Measurements from ENCODE around the gene HS3ST6.
"Not testable (repeated sequence)": the region's sequence is repeated elsewhere in the genome, so short reads cannot be mapped to it uniquely, and the experiment has no call there.

Gene HS3ST6

DNA sequence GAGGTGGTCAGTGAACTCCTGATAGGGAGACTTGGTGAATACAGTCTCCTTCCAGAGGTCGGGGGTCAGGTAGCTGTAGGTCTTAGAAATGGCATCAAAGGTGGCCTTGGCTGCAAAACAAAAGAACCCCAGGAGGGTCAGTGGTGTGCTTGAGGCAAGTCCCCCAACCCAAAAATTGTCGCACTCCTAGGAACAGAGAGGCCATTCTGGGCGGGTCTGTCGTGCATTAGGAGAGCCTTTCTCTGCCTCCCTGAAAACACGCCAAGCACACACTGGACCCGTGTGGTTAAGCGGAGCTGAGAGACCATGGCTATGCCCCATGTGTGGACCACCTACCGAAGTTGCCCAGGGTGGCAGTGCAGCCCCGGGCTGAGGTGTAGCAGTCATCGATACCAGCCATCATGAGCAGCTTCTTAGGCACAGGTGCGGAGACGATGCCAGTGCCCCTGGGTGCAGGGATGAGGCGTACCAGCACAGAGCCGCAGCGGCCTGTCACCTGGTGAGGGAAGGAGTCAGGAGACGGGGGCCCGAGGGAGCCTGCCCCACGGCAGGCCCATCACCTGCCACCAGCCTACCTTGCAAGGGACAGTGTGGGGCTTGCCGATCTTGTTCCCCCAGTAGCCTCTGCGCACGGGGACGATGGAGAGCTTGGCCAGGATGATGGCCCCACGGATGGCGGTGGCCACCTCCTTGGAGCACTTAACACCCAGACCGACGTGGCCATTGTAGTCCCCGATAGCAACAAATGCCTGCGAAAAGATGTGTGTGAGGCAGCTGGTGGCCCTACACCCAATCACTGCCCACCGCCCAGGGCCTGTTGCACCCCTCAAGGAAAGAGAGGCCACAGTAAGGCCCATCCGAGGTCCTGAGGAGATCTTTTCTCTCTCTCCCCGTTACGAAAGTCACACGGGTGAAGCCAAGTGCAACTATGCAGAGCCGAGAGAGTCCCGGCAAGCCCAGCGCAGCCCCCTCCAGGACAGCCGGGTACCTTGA, 44.2 kb upstream of the HS3ST6 start:
- H3K4me3 ChIP-seq (ENCODE audit: control insufficient read depth in 1 of 7, extremely low read depth in 1 of 7, insufficient read depth in 4 of 7, low read depth in 2 of 7, low read length in 6 of 7), result peak overlapping the region in 2 of 7 experiments; percentile 87 to 89

DNA sequence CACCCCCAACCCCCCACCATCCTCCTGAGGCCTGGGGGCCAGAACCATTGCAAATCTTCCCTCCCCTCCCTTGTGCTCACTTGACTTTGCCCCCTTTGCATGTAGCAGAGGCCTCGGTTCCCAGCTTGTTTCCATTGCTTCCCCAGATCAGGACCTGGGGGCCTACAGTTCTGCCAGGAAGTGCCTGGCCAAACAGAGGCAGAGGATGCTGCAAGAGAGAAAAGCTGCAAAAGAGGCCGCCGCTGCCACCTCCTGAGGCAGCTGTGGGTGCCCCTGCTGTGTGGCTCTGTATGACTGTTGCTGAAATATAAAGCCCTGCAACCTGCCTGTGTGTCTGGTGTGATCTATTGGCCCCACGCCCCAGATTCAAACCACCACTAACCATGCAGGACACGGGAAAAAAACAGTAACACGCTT, 43.4 kb upstream of the HS3ST6 start:
- peaks cover 0 to 33% (median 23%) of the 10 kb centered on the region in 4 experiments for H3K36me3 ChIP-seq (ENCODE audit: control insufficient read depth in 4 of 4, insufficient read depth in 4 of 4, low read length in 3 of 4)
- H3K4me3 ChIP-seq (ENCODE audit: control insufficient read depth in 1 of 7, extremely low read depth in 1 of 7, insufficient read depth in 4 of 7, low read depth in 2 of 7, low read length in 6 of 7), result no peak overlapping the region
- no peak for DNase-seq
- WGBS (ENCODE audit: insufficient coverage), result 92% methylated on average over 2 of the region's 6 CpGs
- CTCF ChIA-PET, result interaction anchor here (0.7 kb wide), 1 partner anchor 548 kb away, joined by 3 read pairs; no protein-coding TSS in a partner anchor
- H3K27ac ChIP-seq (ENCODE audit: insufficient read depth in 1 of 2, low read depth in 1 of 2, low read length in 2 of 2, poor library complexity in 1 of 2, severe bottlenecking in 2 of 2), result no peak overlapping the region
- H3K4me1 ChIP-seq (ENCODE audit: control extremely low read depth in 1 of 4, control insufficient read depth in 4 of 4, insufficient read depth in 4 of 4, low read length in 3 of 4), result peaks cover 0 to 55% (median 48%) of the 10 kb centered on the region in 4 experiments
- POLR2A ChIA-PET, result no interaction called here
- no peaks in the 10 kb centered on the region for H3K9me3 ChIP-seq (ENCODE audit: control extremely low read depth in 1 of 5, control insufficient read depth in 4 of 5, insufficient read depth in 2 of 5, low read depth in 1 of 5, low read length in 4 of 5)
- peaks cover 0 to 7% (median 0%) of the 10 kb centered on the region in 5 experiments for H3K27me3 ChIP-seq (replicated peaks in 2 of 5; ENCODE audit: control insufficient read depth in 4 of 5, insufficient read depth in 5 of 5, low read length in 4 of 5)

More for the DNA sequence above, 44.2 kb upstream of the HS3ST6 start:
- CTCF ChIA-PET, result interaction anchor here (0.7 to 1.2 kb wide), 2 partner anchors 16 to 547 kb away, joined by 3 read pairs; no protein-coding TSS in a partner anchor
- Histone ChIP-seq H3K4me1 (ENCODE audit: control extremely low read depth in 1 of 4, control insufficient read depth in 4 of 4, insufficient read depth in 4 of 4, low read length in 3 of 4) (peaks cover 0 to 55% (median 48%) of the 10 kb centered on the region in 4 experiments), H3K36me3 (ENCODE audit: control insufficient read depth in 4 of 4, insufficient read depth in 4 of 4, low read length in 3 of 4) (peaks cover 0 to 33% (median 23%) of the 10 kb centered on the region in 4 experiments), H3K27ac (ENCODE audit: insufficient read depth in 1 of 2, low read depth in 1 of 2, low read length in 2 of 2, poor library complexity in 1 of 2, severe bottlenecking in 2 of 2) (peak overlapping the region in 1 of 2 experiments; percentile 98)
- DNase-seq; H3K9me3 ChIP-seq (ENCODE audit: control extremely low read depth in 1 of 5, control insufficient read depth in 4 of 5, insufficient read depth in 2 of 5, low read depth in 1 of 5, low read length in 4 of 5); POLR2A ChIA-PET; H3K27me3 ChIP-seq (replicated peaks in 2 of 5; ENCODE audit: control insufficient read depth in 4 of 5, insufficient read depth in 5 of 5, low read length in 4 of 5): not testable (repeated sequence)
- WGBS (ENCODE audit: insufficient coverage), result 95% methylated on average over 17 of the region's 37 CpGs

- peaks cover 0 to 33% (median 23%) of the 10 kb centered on the region in 4 experiments for H3K36me3 ChIP-seq (ENCODE audit: control insufficient read depth in 4 of 4, insufficient read depth in 4 of 4, low read length in 3 of 4)
- H3K9me3 ChIP-seq (ENCODE audit: control extremely low read depth in 1 of 5, control insufficient read depth in 4 of 5, insufficient read depth in 2 of 5, low read depth in 1 of 5, low read length in 4 of 5), result no peaks in the 10 kb centered on the region
- peak overlapping the region in 1 of 2 experiments; percentile 84 for H3K27ac ChIP-seq (ENCODE audit: insufficient read depth in 1 of 2, low read depth in 1 of 2, low read length in 2 of 2, poor library complexity in 1 of 2, severe bottlenecking in 2 of 2)
- POLR2A ChIA-PET, result interaction anchor here (1.3 kb wide), 1 partner anchor 11 kb away, joined by 5 read pairs; the partner anchor contains the start of gene TBL3
- WGBS (ENCODE audit: insufficient coverage), result 77% methylated on average over 19 of the region's 20 CpGs
- peak in 1 of 3 donors; percentile 32 for DNase-seq
- CTCF ChIA-PET, result interaction anchor here (0.9 to 1.2 kb wide), 3 partner anchors 9 to 10 kb away, joined by 3 to 6 read pairs (median 3); no protein-coding TSS in a partner anchor
- H3K4me1 ChIP-seq (ENCODE audit: control extremely low read depth in 1 of 4, control insufficient read depth in 4 of 4, insufficient read depth in 4 of 4, low read length in 3 of 4), result peaks cover 0 to 54% (median 47%) of the 10 kb centered on the region in 4 experiments
- peak overlapping the region in 5 of 7 experiments; percentile 16 to 90 (median 82) for H3K4me3 ChIP-seq (ENCODE audit: control insufficient read depth in 1 of 7, extremely low read depth in 1 of 7, insufficient read depth in 4 of 7, low read depth in 2 of 7, low read length in 6 of 7)
- H3K27me3 ChIP-seq (replicated peaks in 2 of 5; ENCODE audit: control insufficient read depth in 4 of 5, insufficient read depth in 5 of 5, low read length in 4 of 5), result peaks cover 0 to 7% (median 0%) of the 10 kb centered on the region in 5 experiments
Measured at GRCh38 chr16:1960665-1961630, 42.7 kb upstream of the HS3ST6 start.

DNA sequence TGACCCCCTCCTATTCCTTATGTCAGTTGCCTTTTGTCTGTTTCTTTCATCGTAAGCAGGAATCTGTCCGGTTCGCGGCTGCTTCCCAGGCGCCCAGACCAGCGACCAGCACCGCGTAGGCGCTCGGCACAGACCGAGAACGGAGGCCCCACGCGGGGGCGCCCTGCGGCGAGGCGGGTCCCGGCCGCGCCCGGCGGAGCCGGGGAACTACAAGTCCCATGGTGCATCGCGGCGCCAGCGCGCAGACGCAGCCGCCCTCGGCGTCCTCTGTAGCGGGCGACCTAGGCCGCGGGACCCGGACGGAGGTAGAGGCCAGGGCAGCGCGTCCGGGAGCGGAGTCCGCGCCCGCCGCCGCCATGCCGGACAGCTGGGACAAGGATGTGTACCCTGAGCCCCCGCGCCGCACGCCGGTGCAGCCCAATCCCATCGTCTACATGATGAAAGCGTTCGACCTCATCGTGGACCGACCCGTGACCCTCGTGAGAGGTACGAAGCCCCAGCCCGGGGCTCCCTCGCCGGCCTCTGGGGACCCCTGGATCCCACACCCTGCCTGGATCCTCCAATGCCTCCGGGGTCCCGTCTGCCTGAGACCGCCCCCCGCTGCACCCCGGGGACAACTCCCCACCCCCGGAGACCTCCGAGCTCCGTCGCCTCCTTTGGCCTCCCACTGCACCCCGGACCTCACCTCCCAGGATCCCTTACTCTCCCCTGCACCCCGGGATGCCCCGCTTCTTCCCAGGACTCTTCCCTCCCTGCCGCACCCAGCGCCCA, 41.2 kb upstream of the HS3ST6 start, which contains the start of gene NDUFB10:
Gene NDUFB10, plus strand, starts transcription at position 270 of the 771 bp plus-strand sequence. Its CDS starts 87 bp downstream, at position 357.
- DNase-seq, result peak; percentile 84 to 89 (median 87)
- Histone ChIP-seq H3K36me3 (ENCODE audit: control insufficient read depth in 4 of 4, insufficient read depth in 4 of 4, low read length in 3 of 4) (peaks cover 0 to 33% (median 23%) of the 10 kb centered on the region in 4 experiments), H3K27ac (ENCODE audit: insufficient read depth in 1 of 2, low read depth in 1 of 2, low read length in 2 of 2, poor library complexity in 1 of 2, severe bottlenecking in 2 of 2) (peak within 1 kb of the TSS; percentile 54 to 84), H3K27me3 (replicated peaks in 2 of 5; ENCODE audit: control insufficient read depth in 4 of 5, insufficient read depth in 5 of 5, low read length in 4 of 5) (peaks cover 0 to 7% (median 0%) of the 10 kb centered on the region in 5 experiments), H3K4me1 (ENCODE audit: control extremely low read depth in 1 of 4, control insufficient read depth in 4 of 4, insufficient read depth in 4 of 4, low read length in 3 of 4) (peaks cover 0 to 48% (median 38%) of the 10 kb centered on the region in 4 experiments), H3K4me3 (ENCODE audit: control insufficient read depth in 1 of 7, extremely low read depth in 1 of 7, insufficient read depth in 4 of 7, low read depth in 2 of 7, low read length in 6 of 7) (peak within 1 kb of the TSS; percentile 51 to 90 (median 81)), H3K9me3 (ENCODE audit: control extremely low read depth in 1 of 5, control insufficient read depth in 4 of 5, insufficient read depth in 2 of 5, low read depth in 1 of 5, low read length in 4 of 5) (no peaks in the 10 kb centered on the region)
- CTCF ChIA-PET, result interaction anchor here (0.6 to 1.0 kb wide), 3 partner anchors 10 to 32 kb away, joined by 3 read pairs; no protein-coding TSS in a partner anchor
- under 1% methylated on average over 70 of the region's 79 CpGs for WGBS (ENCODE audit: insufficient coverage)
- POLR2A ChIA-PET, result interaction anchor here (0.6 to 1.1 kb wide), 2 partner anchors 12 to 213 kb away, joined by 3 to 4 read pairs; partner anchors contain the start of gene TBL3

DNA sequence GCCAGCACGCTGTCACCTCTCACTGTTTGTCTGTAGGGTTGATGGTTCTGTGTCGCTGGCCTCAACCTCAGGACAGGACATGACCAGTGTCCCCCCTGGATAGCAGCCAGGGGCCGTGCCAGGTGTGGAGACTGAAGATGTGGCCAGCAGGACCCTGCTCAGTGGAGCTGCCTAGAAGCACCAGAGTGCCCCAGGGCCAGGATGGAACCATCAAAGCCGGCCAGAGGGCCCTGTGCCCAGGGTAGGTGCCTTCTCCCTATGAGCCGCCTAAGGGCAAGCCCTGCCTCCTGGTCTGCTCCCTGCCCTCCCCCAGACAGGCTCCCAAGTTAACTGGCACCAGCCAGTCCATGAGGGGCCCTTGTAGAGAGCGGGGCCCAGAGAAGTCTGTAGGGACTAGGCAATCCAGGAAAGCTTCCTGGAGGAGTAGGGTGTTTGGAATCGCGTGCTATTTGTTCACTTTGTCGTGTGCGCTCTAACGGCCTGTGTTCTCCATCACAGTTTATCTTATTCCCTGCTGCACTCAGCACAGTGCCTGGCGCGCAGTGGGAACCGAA, 40.6 kb upstream of the HS3ST6 start:
- 58% methylated on average over 11 of the region's 14 CpGs for WGBS (ENCODE audit: insufficient coverage)
- ChIA-PET POLR2A (interaction anchor here (0.6 to 1.1 kb wide), 2 partner anchors 13 to 214 kb away, joined by 3 to 4 read pairs; partner anchors contain the start of gene TBL3), CTCF (interaction anchor here (0.6 kb wide), 1 partner anchor 31 kb away, joined by 3 read pairs; no protein-coding TSS in a partner anchor)
- Histone ChIP-seq H3K4me1 (ENCODE audit: control extremely low read depth in 1 of 4, control insufficient read depth in 4 of 4, insufficient read depth in 4 of 4, low read length in 3 of 4) (peaks cover 0 to 45% (median 34%) of the 10 kb centered on the region in 4 experiments), H3K9me3 (ENCODE audit: control extremely low read depth in 1 of 5, control insufficient read depth in 4 of 5, insufficient read depth in 2 of 5, low read depth in 1 of 5, low read length in 4 of 5) (no peaks in the 10 kb centered on the region), H3K36me3 (ENCODE audit: control insufficient read depth in 4 of 4, insufficient read depth in 4 of 4, low read length in 3 of 4) (peaks cover 0 to 29% (median 22%) of the 10 kb centered on the region in 4 experiments), H3K27me3 (replicated peaks in 2 of 5; ENCODE audit: control insufficient read depth in 4 of 5, insufficient read depth in 5 of 5, low read length in 4 of 5) (peaks cover 0 to 7% (median 0%) of the 10 kb centered on the region in 5 experiments), H3K27ac (ENCODE audit: insufficient read depth in 1 of 2, low read depth in 1 of 2, low read length in 2 of 2, poor library complexity in 1 of 2, severe bottlenecking in 2 of 2) (no peak overlapping the region), H3K4me3 (ENCODE audit: control insufficient read depth in 1 of 7, extremely low read depth in 1 of 7, insufficient read depth in 4 of 7, low read depth in 2 of 7, low read length in 6 of 7) (peak overlapping the region in 4 of 7 experiments; percentile 69 to 90 (median 82))
- DNase-seq, result no peak

Measured in common myeloid progenitor, CD34-positive (primary cell).